Inflammatory macrophage (primary cell): ENCODE results near the gene TMEM198.
A peak's percentile ranks its signal among the peaks of the same experiment; 100 is the strongest.

Experiments
- DNase-seq, 2 donors: peaks; one replicate each; pipeline ENCODE4 v3.0.0-alpha.2; 2020 to 2022

TMEM198 gene

DNA sequence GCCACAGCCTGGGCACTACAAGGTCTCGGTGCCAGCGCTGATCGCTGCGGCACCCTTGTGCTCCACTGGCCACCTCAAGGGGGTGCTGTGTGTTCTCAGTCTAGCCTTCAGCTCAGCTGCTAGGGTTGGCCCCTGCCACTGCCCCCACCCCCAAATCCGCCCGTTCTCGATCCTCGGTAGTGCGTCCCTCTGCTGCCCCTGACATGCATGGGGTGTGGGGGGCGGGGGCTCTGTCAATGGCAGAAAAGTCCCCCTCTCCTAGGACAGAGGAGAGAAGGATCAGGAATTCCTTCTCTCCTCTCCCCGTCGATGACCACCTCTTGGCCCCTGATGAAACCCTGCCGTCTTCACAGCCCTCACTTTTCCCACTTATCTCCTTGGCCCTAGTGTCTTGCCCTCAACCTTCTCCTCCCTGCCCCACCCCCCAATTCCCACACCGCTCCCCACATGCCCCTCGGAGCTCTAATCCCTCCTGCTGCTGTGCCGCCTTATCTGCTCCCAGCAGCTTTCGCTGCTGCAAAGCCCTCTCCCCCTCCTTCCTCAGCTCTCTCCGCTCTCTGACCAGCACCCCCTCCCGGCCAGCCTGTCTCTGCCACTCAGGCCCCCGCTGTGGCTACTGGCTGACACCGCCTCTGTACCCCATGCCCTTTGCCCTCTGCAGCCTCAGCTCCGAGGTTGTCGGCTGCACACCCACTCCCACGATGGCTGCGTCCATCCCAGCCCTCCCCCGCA lies 33.9 kb upstream of the TMEM198 start:
- DNase-seq: peak; percentile 19 to 50

DNA sequence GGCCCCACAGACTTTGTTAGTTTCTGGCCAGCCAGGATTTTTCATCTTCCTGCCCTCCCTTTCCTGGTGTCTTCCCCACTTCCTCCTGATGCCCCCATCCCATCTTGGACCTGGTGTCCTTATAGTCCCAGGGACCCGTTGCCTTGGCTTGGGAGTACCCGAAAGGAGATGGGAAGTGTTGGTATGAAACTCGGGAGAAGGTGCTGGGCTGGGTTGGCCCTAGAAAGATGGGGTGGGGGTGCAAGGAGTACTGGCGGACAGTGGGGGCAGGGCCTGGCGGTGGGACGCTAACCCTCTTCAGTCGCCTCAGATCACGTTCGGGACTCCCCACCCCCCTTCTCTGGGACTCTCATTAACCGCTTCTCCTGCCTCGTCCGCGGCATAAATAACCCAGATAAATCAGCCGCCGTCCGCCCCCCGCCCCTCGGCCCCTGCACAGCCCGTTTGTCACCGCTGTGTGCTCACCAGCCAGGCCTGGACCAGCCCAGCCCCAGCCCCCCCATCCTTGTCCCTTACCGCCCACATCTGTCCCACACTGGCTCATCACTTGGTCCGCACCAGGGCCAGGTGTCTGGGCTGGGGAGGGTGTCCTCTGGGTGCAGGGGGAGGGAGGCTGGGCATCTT lies 33.2 kb upstream of the TMEM198 start:
- no peak for DNase-seq

DNA sequence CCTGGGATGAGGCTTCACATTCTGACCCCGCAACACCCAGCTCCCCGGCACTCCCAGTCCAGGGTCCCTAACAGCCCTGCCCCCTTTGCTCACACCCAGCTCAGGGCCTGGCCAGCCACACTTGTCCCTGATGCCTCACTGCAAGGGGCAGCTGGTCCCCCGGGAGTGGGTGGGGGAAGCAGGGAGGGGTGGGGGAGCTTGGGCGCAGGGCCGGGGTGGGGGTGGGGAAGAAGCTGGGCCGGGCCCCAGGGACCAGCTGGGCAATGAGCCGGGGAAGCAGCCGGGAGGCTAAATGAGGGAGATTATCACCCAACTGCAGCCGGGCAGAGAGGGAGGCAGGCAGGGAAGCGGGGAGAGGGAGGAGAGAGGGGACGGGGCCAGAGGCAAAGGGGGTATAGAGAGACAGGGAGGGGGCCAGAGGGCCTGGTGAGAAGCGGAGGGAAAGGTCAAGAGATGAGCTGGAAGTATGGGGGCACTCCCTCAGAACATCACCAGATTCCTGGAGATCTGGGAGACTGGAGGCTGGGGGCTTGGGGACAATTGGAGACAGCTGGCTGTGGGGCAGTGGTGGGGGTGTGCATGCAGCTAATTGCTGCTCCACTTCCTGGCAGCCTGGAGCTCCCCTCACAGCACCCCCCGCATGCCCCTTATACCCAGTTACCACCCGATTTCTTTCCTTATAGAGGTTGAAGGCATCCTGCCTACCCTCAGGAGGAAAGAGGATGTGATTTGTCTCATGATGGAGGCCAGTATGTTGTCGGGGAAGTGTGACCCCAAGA lies 32.1 kb upstream of the TMEM198 start:
- DNase-seq: no peak

DNA sequence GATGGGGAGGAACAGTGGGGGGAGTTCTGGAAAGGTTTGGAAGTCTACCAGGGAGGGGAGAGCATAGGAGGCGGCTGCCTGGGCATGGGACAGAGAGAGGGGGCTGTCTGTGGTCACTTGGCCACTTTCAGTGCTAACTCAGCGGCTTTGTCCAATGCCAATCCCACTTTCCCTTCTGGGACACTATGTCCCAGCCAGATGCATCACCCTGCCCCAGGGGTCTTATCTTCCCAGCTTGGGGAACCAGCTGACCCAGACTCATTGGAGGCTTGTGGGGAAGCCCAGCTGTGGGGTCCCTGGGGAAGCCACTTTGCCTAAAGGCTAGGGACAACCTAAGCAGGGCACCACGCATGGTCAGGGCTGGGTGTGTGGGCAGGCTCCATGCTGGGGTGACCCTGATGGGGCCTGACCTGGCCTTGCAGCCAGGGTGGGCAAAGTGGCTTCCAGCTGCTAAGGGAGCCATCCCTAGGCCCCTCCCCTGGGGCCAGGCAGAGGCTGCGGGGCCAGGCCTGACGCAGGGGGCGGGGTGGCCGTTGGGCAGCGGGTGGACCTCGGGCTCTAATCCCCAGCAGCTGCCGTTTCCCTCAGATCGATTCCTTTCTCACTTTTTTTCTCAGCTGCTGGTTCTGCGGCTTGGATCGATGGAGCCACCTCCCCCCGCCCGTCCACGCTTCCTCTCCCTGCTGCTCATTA lies 31.2 kb upstream of the TMEM198 start:
- DNase-seq: no peak

DNA sequence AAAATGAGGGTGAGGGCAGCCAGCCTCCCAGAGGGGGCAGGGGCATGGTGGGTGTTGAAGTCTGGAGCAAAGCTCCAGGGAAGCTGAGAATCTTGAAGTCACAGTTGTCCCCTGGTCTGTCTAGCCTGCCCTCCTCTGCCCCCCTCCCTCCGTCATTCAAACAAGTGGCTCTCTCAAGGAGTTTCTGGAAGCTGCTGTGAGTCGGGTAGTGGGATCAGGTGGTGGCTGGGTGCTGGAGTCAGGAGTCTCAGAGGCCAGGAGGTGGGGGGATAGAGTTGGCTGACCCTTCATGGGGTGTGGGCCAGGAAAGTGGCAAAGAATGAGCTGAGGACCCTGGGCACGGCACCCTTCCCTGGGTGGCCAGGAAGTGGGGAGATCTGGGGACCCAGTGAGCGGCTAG lies 30.0 kb upstream of the TMEM198 start:
- DNase-seq: no peak

DNA sequence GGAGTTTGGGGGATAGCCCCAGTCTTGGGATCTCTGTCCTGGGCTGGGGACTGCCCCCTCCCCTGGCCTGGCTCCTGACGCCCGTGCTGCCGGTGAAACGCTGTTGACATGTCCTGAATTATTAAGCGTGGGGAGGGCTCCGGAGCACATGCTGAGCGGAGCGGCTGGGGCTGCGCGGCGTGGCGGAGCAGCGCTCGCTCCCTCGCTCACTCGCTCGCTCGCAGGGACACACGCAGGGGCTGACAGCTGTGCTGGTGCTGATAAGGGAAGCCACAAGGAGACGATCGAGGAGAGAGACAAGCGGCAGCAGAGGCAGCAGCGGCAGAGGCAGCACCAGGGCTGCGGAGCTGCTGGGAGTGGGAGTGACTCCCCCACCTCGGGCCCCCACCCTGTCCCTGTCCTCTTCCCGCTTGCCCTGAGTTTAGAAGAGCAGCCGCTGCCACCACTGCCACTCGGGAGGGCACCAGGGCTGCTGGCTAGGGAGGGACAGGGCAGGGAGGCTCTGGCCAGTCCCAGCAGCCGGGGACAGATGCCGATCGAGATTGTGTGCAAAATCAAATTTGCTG lies 29.5 kb upstream of the TMEM198 start, which contains the start of gene ASIC4:
TSS of gene ASIC4 (plus strand) at position 287 of the 566 bp plus-strand sequence. CDS start at position 530, 243 bp downstream.
- DNase-seq: no peak

DNA sequence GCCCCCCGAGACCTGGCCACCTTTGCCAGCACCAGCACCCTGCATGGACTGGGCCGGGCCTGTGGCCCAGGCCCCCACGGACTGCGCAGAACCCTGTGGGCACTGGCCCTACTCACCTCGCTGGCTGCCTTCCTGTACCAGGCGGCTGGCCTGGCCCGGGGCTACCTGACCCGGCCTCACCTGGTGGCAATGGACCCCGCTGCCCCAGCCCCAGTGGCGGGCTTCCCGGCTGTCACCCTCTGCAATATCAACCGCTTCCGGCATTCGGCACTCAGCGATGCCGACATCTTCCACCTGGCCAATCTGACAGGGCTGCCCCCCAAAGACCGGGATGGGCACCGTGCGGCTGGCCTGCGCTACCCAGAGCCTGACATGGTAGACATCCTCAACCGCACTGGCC lies 29.0 kb upstream of the TMEM198 start:
- no peak for DNase-seq

DNA sequence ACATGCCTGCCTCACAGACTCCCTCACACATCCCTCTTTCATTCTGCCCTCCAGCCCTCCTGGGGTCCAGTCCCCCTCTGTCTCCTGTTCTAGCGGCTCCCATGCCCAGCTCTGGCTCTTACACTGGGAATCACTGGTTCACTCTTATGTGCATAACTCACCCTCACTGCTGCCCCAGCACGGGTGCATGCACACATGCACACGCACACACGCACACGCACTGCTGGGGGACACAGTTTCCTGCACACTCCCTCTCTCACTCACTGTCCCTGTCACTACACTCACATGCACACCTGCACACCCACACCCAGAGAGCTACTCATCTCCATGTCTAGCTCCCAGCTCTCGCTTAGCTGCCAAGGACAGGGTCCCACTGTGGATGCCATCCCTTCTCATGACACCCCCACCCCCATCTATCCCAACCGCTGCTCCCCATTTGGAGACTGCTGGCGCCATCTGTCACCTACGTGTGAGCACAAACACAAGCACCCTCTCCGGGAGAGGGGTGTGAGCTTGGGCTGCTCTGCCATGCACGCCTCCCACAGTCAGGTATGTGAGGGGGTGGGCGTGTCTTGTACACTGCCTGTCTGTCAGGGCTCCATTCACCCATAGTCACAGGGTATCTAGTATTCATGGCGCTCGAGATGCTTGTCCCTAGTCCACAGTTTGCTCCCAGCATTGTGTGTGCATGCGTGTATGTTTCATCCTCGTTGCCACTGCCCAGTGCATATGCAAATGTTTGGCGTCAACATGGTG lies 27.8 kb upstream of the TMEM198 start:
- DNase-seq: no peak

DNA sequence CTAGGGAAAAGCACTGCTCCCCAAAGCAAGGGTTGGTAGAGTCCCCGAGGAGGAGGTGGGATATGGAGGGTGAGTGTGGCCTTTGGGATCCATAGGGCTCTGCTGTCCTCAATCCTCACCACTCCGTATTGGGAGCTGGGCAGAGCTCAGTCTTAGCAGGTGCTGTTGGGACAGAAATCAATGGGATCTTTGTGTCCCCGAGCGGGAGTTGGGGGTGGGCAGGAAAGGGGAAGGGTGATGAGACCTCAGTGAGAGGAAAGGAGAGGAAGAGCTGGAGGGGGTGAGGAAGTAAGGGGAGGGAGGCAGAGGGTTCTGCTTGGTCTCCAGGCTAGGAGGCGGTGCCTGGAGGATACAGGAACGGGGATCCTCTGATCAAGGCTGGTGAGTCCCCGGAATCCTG lies 26.9 kb upstream of the TMEM198 start:
- no peak for DNase-seq

DNA sequence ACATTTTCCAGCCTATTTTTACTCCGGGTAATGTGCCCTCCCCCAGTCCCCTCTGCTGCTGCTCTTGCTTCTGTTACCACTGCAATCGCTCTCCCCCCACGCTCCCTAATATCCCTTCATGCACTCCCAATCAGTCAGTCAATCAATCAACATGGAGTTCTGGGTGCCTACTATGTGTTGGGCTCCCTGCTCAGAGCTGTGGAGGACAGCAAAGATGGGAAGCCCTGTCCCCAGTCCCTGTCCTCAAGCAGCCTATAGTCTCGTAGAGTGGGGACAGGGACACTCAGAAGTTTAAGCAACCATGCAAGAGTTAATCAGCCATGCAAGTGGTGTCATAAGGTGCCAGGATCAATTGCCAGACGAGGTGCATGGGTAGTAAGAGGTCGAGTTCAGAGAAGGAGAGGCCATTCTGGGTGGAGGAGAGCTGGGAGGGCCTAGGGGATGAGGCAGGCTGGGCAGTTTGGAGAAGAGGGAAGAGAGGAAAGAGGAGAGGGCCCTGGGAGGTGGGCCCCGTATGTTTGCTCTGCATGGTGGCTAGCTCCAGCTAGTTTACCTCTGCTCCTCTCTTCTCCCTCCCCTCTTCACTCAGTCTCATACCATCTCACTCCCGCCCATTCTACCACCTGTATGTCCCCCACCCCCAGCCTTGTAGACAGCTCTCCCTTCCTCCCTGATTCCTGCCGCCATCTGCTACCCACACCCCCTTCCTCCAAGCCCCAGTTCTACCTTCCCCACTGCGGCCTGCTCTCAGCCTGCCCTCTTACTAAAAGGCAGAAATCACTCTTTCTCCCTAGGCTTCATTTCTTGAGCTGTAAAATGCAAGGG lies 25.7 kb upstream of the TMEM198 start:
- no peak for DNase-seq

DNA sequence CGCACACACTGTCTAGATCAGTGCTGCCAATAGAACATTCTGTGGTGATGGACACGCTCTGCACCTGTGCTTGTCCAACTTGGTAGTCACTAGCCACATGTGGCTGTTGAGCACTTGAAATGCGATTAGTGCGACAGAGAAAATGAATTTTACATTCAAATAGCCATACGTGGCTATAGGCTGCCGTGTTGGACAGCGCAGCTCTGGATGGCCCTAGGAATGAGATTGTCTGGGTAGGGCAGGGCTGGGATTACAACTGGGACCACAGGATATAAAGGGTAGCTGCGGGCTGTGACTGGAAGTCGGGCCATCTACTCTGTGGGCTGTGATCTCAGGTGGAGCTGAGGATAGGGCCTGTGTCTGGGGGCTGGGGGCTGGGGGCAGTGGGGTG lies 24.3 kb upstream of the TMEM198 start:
- no peak for DNase-seq

DNA sequence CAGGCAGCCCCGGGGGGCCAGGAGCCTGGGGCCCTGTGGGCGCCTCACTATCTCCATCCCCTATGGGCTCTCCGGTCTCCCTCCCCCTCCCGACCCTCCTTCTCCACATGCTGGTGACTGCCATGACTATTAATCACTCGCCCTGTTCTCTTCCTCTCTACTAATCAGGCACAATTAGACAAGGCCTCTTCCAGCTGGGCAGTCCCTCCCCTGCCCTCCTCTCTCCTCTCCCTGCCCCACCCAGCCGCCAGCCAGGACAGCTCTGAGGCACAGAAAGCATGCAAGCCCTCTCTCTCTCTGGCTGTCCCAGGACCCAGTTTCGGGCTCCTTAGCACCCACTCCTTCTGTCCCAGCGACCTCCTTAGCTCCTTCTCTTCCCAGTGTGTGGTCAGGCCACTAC lies 23.7 kb upstream of the TMEM198 start:
- no peak for DNase-seq

DNA sequence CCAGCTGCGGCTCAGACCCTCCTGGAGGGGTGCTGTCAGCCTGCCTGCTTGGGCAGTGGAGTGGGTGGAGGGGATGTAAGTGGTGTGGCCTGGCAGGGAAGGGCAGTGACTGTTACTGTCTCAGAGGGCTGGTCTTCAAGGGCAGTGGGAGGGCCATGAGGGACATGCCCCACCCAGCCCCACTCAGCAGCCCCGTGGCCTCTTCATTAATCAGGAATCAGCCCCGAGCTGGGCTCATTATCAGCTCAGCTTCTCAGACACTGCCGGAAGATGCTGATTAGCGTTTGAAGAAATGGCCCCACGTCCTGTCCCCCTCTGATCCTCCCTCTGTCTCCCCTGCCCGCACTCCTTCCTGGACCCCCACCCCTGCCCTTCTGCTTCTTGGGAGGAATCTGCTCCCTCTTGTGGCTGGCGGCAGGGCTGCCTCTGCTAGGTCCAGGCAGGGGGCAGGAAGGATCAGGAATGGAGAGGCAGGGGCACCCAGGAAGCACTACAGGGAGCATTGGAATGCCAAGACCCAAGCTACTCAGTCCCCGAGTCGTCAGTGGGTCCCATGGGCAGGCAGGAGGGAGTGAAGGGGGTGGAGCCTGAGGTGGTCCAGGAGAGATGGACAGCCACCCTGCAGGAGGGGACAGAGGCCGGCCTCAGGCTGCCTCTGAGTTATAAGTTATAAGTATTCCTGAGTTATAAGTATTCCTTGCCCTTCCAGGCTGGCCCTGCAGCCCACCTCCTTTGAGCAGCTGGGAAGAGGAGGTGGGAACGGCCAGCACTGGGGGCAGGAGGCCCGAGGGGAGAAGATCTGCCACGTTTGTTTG lies 22.6 kb upstream of the TMEM198 start:
- no peak for DNase-seq

DNA sequence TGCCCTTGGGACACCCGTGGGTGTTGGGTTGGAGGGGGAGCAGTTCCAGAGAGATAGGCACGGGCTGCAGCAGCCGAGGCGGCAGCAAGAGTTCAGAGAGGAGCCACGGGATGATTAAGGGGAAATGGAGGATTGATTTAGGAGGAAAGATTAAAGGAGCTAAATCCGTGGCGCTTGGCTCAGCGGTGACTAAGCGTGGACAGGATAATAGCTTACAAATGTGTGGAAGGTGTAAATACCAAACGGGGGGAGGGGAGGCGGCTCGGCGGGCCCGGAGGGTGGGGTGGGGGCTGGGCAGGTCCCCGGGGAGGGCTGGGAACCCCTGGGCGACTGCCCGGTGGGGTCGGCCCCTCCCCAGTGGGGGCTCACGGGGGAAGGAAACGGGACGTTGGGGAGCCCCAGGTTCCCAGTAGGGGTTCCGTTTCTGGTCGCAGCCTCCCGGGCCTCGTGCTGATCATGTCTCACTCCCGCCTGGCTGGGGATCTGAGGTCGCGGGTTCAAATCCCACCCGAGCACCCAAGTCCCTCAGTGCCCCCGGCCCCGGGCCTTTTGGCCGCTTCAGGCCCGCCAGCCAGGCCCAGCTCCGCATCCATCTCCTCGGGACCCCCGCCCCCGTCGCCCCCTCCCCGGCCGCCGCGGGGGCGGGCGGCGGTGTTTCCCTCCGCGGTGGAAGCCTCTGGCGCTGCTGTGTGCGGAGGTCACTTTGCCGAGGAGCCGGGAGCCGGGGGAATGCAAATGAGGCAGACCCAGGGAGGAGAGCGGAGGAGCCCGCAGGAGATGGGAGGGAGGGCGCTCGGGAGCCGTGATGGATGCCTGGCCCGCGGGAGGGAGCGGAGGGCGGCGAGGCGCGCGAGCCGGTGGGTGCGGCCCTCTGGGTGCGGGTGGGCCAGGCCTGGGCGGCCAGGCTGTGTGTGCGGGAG lies 21.5 kb upstream of the TMEM198 start:
- DNase-seq: no peak

DNA sequence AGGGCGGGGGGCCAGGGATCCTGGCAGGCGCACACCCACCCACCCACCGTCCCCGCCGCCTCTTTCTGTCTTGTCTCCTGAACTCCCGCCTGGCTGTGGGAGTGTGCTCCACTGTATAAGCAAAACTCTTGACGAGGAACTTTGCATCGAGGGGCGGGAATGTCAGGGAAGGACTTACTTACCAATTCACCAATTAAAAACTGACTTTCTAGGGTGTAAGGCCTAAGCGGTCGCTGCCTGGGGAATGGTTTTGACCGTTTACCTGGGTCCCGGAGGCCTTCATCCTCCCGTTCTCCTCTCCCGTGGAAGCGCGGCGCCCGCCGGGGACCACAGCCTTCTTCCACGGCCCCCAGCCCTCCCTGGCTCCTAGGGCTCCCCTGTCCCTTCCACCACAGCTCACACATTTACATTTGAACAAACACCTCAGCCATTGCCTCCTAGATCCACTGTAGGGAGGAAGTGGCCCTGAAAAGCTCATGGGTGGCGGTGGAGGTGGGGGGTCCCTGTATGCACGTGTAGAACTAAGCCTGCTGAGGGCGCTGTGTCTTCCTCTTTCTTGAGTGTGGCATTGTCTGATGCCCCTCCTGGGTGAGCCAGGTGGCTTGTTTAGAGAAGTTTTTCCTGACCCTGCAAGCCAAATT lies 20.7 kb upstream of the TMEM198 start:
- DNase-seq: no peak

DNA sequence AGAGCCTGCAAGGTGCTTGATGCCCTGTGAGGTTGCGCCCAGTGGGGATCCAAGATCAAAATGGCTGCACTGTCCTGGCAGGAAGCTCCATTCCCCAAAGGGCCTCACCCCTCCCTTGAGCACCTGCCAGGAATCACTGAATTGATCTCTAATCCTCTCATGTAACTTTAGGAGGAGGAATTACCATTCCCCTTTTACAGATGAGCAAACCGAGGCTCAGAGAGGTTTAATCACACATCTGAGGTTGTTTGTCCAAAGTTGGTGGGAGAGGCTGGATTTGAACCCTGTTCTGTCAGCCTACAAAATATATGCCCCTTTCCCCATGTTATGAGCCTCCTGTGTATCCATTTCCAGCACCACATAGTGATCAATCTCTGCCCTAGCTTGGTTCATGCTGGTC lies 19.0 kb upstream of the TMEM198 start:
- DNase-seq: no peak

DNA sequence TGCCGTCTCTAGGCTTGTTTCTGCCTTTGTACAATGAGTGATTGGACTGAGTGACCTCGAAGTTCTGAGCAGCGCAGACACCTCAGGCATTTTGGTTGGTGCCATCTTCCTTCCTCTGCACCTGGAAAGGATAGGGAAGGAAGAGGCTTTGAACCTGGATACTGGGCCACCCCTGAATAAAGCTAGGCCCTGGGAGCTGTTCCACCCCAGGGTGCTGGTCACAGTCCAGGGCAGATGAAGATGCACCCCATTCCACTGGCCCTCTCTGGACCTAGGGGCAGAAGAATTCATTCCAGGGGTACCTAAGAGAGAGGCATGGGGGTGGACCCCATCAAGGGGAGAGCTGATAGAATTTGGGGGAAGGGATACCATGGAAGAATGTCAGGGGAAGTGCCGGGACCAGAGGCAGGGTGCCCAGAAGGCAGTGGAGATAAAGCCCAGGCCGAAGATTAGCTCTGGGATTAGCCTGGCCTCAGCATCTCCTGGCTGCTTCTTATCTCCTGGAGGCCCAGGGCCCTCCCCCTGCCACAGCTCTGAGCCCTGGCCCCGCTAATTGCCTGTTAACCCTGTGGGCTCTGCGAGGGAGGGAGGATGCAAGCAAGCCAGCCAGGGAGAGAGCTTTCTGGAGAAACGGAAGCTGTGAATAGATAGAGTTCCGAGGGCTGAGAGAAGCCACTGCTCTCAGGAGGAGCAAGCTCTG lies 18.1 kb upstream of the TMEM198 start:
- no peak for DNase-seq
